ENCODE data around the gene XPR1.
A peak's percentile ranks its signal among the peaks of the same experiment; 100 is the strongest.

XPR1 gene

GRCh38 chr1:180631766-180632325 lies at the start of gene XPR1:
Gene XPR1, plus strand, starts transcription at chr1:180632022. Its CDS starts 180 bp downstream, at chr1:180632202.
- DNase-seq: peak; percentile 100

- no peak for DNase-seq
Measured at GRCh38 chr1:180584869-180585268, 47.0 kb upstream of the XPR1 start.

GRCh38 chr1:180585994-180586359 lies 45.8 kb upstream of the XPR1 start:
- no peak for DNase-seq

- no peak for DNase-seq
Measured at GRCh38 chr1:180586671-180587155, 45.1 kb upstream of the XPR1 start.

- no peak for DNase-seq
Measured at GRCh38 chr1:180588121-180588520, 43.7 kb upstream of the XPR1 start.

GRCh38 chr1:180590889-180591288 lies 40.9 kb upstream of the XPR1 start:
- DNase-seq: no peak

- no peak for DNase-seq
Measured at GRCh38 chr1:180593382-180593781, 38.4 kb upstream of the XPR1 start.

- DNase-seq: no peak
Measured at GRCh38 chr1:180594723-180595122, 37.1 kb upstream of the XPR1 start.

- no peak for DNase-seq
Measured at GRCh38 chr1:180595966-180596365, 35.9 kb upstream of the XPR1 start.

- DNase-seq: no peak
Measured at GRCh38 chr1:180597520-180597919, 34.3 kb upstream of the XPR1 start.

GRCh38 chr1:180598333-180598974 lies 33.4 kb upstream of the XPR1 start:
- DNase-seq: no peak

- DNase-seq: no peak
Measured at GRCh38 chr1:180600343-180600742, 31.5 kb upstream of the XPR1 start.

- DNase-seq: no peak
Measured at GRCh38 chr1:180601512-180601911, 30.3 kb upstream of the XPR1 start.

GRCh38 chr1:180603223-180603849 lies 28.5 kb upstream of the XPR1 start:
- DNase-seq: no peak

- no peak for DNase-seq
Measured at GRCh38 chr1:180603850-180604226, 28.0 kb upstream of the XPR1 start.

GRCh38 chr1:180606155-180606554 lies 25.7 kb upstream of the XPR1 start:
- no peak for DNase-seq

- peak; percentile 52 for DNase-seq
Measured at GRCh38 chr1:180609643-180610555, 21.9 kb upstream of the XPR1 start.

GRCh38 chr1:180610556-180611015 lies 21.2 kb upstream of the XPR1 start:
- DNase-seq: peak; percentile 84

- DNase-seq: peak; percentile 78
Measured at GRCh38 chr1:180611016-180611930, 20.5 kb upstream of the XPR1 start.

- no peak for DNase-seq
Measured at GRCh38 chr1:180612632-180613031, 19.2 kb upstream of the XPR1 start.

GRCh38 chr1:180614730-180615129 lies 17.1 kb upstream of the XPR1 start:
- no peak for DNase-seq

All from hematopoietic multipotent progenitor cell treated with erythropoietin and hydrocortisone succinate and interleukin-3 and kit ligand, for 6 days (in vitro differentiated cells).